Panc1 (cell line): Measurements from ENCODE around the gene VAC14. TPM values are rescaled to one million over a fixed set of nuclear protein-coding genes. Genes with fewer than 3 reads are reported as not detected.

Experiments used
- ATAC-seq: fragments of 200-7000 bp; cut with Tn5 transposase; 2 replicates; pipeline ENCODE4 v1.9.1; 2020; ENCODE audit warnings: mild to moderate bottlenecking, moderate library complexity
- BruUV-seq: library from RNA; stranded (reverse); fragments of 400-500 nt; replicated peaks from 2 replicates; lab custom pipeline; 2021; lab: Mats Ljungman, UMichigan
- CTCF ChIA-PET: fragments of 300-600 bp; sonication (Branson Sonifier 250); formaldehyde crosslinking; loops from one replicate; lab custom pipeline; 2022; ENCODE audit warnings: antibody characterized with exemption; lab: Charles Lee
- POLR2A ChIA-PET: fragments of 300-600 bp; sonication (Branson Sonifier 250); formaldehyde crosslinking; loops from one replicate; lab custom pipeline; 2022; ENCODE audit warnings: antibody characterized with exemption; lab: Charles Lee
- DNase-seq: peaks from one replicate; pipeline ENCODE4 v3.0.0-alpha.2; 2010; ENCODE audit warnings: low read depth, low spot score
- H3K27ac ChIP-seq: 2 replicates; pipeline ENCODE4 v1.5.1; 2011; ENCODE audit warnings: mild to moderate bottlenecking, low read length, inconsistent platforms
- H3K27me3 ChIP-seq: fragments of 200-500 bp; sonication (Bioruptor generic); 2 replicates; pipeline ENCODE4 v1.6.0; 2014; ENCODE audit warnings: low read length, inconsistent platforms; ENCODE audit not compliant: control insufficient read depth, insufficient read depth
- H3K36me3 ChIP-seq: fragments of 200-500 bp; sonication (Bioruptor generic); 2 replicates; pipeline ENCODE4 v1.5.1; 2014; ENCODE audit warnings: inconsistent platforms, mild to moderate bottlenecking, low read length, moderate library complexity; ENCODE audit not compliant: control insufficient read depth, insufficient read depth
- H3K4me1 ChIP-seq: 2 replicates; pipeline ENCODE4 v1.5.1; 2011; ENCODE audit warnings: inconsistent platforms, mild to moderate bottlenecking, low read length, moderate library complexity; ENCODE audit not compliant: control insufficient read depth, insufficient read depth
- H3K4me3 ChIP-seq, 2 experiments: 2 replicates each; pipeline ENCODE4 v1.5.1; 2011 to 2012; ENCODE audit warnings: low read depth in 2 of 2, low read length in 2 of 2, mild to moderate bottlenecking in 2 of 2, inconsistent platforms in 1 of 2, moderate library complexity in 1 of 2
- H3K9me3 ChIP-seq: fragments of 200-500 bp; sonication (Bioruptor generic); 2 replicates; pipeline ENCODE4 v1.5.1; 2014; ENCODE audit warnings: low read depth, mild to moderate bottlenecking, inconsistent platforms, low read length, moderate library complexity; ENCODE audit not compliant: control insufficient read depth, insufficient read depth
- CTCF ChIP-seq: fragments of 450-650 bp; IDR thresholded peaks from 2 replicates; pipeline ENCODE4 v1.5.1; 2017; ENCODE audit warnings: mild to moderate bottlenecking
- POLR2AphosphoS5 ChIP-seq: IDR thresholded peaks from 2 replicates; pipeline ENCODE4 v1.6.1; 2012; ENCODE audit warnings: mild to moderate bottlenecking, low read depth, low read length, moderate library complexity
- REST ChIP-seq, 2 experiments: IDR thresholded peaks; 2 replicates each; pipeline ENCODE4 v1.6.1; 2011 to 2012; ENCODE audit warnings: low read depth in 2 of 2, control low read depth in 1 of 2, low read length in 1 of 2, mild to moderate bottlenecking in 1 of 2, moderate library complexity in 1 of 2; ENCODE audit not compliant: insufficient read depth in 1 of 2
- SIN3A ChIP-seq: IDR thresholded peaks from 2 replicates; pipeline ENCODE4 v1.6.1; 2012; ENCODE audit warnings: low read depth, mild to moderate bottlenecking, low read length, moderate library complexity, borderline replicate concordance; ENCODE audit not compliant: insufficient read depth
- TCF7L2 ChIP-seq: IDR thresholded peaks from 2 replicates; pipeline ENCODE4 v1.6.1; 2011; ENCODE audit warnings: mild to moderate bottlenecking, low read depth, low read length, inconsistent platforms
- in situ Hi-C: cut with HindIII; loops from 2 replicates; pipeline ENCODE4 v1.10.0; 2016; ENCODE audit warnings: low sequenced_read_pairs, low pct_unique_long_range_greater_than_20kb
- intact Hi-C: fragments of 100-400 bp; cut with micrococcal nuclease; formaldehyde crosslinking; loops from one replicate; pipeline ENCODE4 v1.10.0; 2022; ENCODE audit not compliant: unreplicated experiment
- total RNA-seq: library from RNA; stranded (reverse); gene quantifications from one replicate; pipeline ENCODE4 v1.2.1, GENCODE V29; 2021; ENCODE audit not compliant: unreplicated experiment

VAC14 gene
- total RNA-seq, 1 experiment from 2014 or later: 37.9 TPM

- CTCF ChIA-PET: no interaction called here
- H3K4me3 ChIP-seq: no peak overlapping the region
- TF ChIP-seq TCF7L2: no peak
- no peak for TF ChIP-seq REST (IDR thresholded peaks at IDR 0.05; ENCODE audit: insufficient read depth in 1 of 2, low read depth in 2 of 2, low read length in 1 of 2)
- no peak for TF ChIP-seq CTCF
- no peak for TF ChIP-seq POLR2AphosphoS5
- no peak for TF ChIP-seq SIN3A
- DNase-seq: no peak
- POLR2A ChIA-PET: no interaction called here
- no peaks in the 10 kb centered on the region for H3K4me1 ChIP-seq
- no peaks in the 10 kb centered on the region; the same call in 1 of the 2 replicates for H3K36me3 ChIP-seq
- no TSS peak for BruUV-seq
- H3K27ac ChIP-seq: no peak overlapping the region
- no peak for ATAC-seq
- no peaks in the 10 kb centered on the region for H3K9me3 ChIP-seq
- in situ Hi-C loops (no loop called here), intact Hi-C loops (no loop called here)
- H3K27me3 ChIP-seq: no peaks in the 10 kb centered on the region
Measured at GRCh38 chr16:70775399-70775798, 25.6 kb downstream of the VAC14 start.

- no peak overlapping the region for H3K4me3 ChIP-seq
- no peaks in the 10 kb centered on the region for H3K27me3 ChIP-seq
- intact Hi-C loops (loop anchor here (5.0 kb wide), 1 partner anchor 92 kb away; no protein-coding TSS in a partner anchor), in situ Hi-C loops (no loop called here)
- ATAC-seq: no peak
- BruUV-seq: no TSS peak
- no peaks in the 10 kb centered on the region for H3K4me1 ChIP-seq
- POLR2A ChIA-PET: interaction anchor here (0.7 kb wide), 1 partner anchor 690 kb away, joined by 4 read pairs; no protein-coding TSS in a partner anchor
- no peaks in the 10 kb centered on the region for H3K9me3 ChIP-seq
- TF ChIP-seq CTCF (no peak), SIN3A (no peak), POLR2AphosphoS5 (no peak), REST (IDR thresholded peaks at IDR 0.05; ENCODE audit: insufficient read depth in 1 of 2, low read depth in 2 of 2, low read length in 1 of 2) (no peak), TCF7L2 (no peak)
- DNase-seq: no peak
- H3K27ac ChIP-seq: no peak overlapping the region
- no peaks in the 10 kb centered on the region; the same call in 1 of the 2 replicates for H3K36me3 ChIP-seq
- CTCF ChIA-PET: no interaction called here
Measured at GRCh38 chr16:70774261-70774660, 26.7 kb downstream of the VAC14 start.
